Measurements from ENCODE around the gene SKIDA1. TPM values are rescaled to one million over a fixed set of nuclear protein-coding genes. Genes with fewer than 3 reads are reported as not detected.

Gene SKIDA1
- total RNA-seq, 1 experiment from 2014 or later: 4.4 TPM

DNA sequence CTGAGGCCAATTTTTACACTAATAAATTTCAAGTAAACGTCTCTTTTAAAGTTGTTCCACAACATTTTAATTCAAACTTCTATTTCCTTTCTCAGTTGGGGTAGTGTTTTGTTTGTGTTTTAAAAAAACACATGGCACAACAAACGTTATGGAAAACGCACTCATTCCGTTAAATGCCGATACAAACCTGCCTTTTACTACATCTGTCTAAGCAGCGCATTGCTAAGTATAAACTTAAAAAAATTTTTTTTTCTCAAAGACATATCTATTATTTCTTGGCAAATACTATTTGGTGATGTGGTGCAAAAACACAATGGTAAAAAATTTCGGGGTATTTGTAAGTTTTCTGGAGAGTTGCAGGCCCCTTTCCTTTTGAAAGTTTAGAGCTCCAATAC is 1.4 kb downstream of the SKIDA1 start:
- Histone ChIP-seq H3K4me1 (ENCODE audit: insufficient read depth, low read length, poor library complexity, severe bottlenecking) (peaks cover 46% of the 10 kb centered on the region), H3K27ac (ENCODE audit: low read depth, low read length, poor library complexity, severe bottlenecking) (peak overlapping the region; percentile 99), H3K36me3 (ENCODE audit: insufficient read depth, low read length, poor library complexity, severe bottlenecking) (no peaks in the 10 kb centered on the region), H3K9me3 (ENCODE audit: low read depth, low read length, poor library complexity, severe bottlenecking) (no peaks in the 10 kb centered on the region), H3K27me3 (replicated peaks; ENCODE audit: insufficient read depth, low read depth, low read length, poor library complexity) (no peaks in the 10 kb centered on the region), H3K4me3 (ENCODE audit: low read depth, low read length, poor library complexity, severe bottlenecking) (peak overlapping the region; percentile 63)
- TF ChIP-seq EZH2 (IDR thresholded peaks at IDR 0.05; ENCODE audit: borderline replicate concordance, low read depth, low read length, poor library complexity, severe bottlenecking): no peak
- TF ChIP-seq, protein P1, sequence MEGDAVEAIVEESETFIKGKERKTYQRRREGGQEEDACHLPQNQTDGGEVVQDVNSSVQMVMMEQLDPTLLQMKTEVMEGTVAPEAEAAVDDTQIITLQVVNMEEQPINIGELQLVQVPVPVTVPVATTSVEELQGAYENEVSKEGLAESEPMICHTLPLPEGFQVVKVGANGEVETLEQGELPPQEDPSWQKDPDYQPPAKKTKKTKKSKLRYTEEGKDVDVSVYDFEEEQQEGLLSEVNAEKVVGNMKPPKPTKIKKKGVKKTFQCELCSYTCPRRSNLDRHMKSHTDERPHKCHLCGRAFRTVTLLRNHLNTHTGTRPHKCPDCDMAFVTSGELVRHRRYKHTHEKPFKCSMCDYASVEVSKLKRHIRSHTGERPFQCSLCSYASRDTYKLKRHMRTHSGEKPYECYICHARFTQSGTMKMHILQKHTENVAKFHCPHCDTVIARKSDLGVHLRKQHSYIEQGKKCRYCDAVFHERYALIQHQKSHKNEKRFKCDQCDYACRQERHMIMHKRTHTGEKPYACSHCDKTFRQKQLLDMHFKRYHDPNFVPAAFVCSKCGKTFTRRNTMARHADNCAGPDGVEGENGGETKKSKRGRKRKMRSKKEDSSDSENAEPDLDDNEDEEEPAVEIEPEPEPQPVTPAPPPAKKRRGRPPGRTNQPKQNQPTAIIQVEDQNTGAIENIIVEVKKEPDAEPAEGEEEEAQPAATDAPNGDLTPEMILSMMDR (conservative IDR thresholded peaks at IDR 0.05; ENCODE audit: low read depth, low read length): no peak
- POLR2A ChIA-PET (ENCODE audit: low non-redundant PET): no interaction called here
- BruUV-seq (replicated peaks): no TSS peak
- no peak for DNase-seq (ENCODE audit: low spot score)
- intact Hi-C loops (cut with micrococcal nuclease; ENCODE audit: unreplicated experiment): no loop called here
- CTCF ChIA-PET: interaction anchor here (0.6 to 1.3 kb wide), 2 partner anchors 11 to 208 kb away, joined by 3 to 4 read pairs; no protein-coding TSS in a partner anchor

DNA sequence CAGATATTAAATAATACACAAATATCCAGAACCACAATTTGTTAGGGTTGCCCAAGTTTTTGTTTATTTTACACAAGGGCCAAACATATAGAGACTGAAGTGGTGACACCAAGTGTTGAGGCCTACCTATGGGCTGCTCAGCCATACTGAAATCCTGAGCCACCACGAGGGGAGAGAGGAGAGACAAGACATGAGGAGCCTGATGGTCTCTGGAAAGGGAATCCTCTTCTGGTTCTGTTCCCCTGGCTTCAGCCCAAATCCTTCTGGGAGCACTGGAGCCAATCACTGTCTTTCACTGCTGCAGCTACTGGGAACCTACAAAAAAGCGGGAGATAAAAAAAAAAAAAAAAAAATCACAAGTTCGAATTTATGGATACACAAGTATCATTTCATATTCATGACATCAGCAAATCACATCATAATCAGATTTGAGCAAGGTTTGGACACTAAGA is 1.9 kb downstream of the SKIDA1 start:
- intact Hi-C loops (cut with micrococcal nuclease; ENCODE audit: unreplicated experiment): no loop called here
- H3K9me3 ChIP-seq (ENCODE audit: low read depth, low read length, poor library complexity, severe bottlenecking): no peaks in the 10 kb centered on the region
- TF ChIP-seq, protein P1 (conservative IDR thresholded peaks at IDR 0.05; ENCODE audit: low read depth, low read length): no peak
- no peak for TF ChIP-seq EZH2 (IDR thresholded peaks at IDR 0.05; ENCODE audit: borderline replicate concordance, low read depth, low read length, poor library complexity, severe bottlenecking)

GRCh38 chr10:21522631-21523406 is 2.7 kb downstream of the SKIDA1 start:
- Histone ChIP-seq H3K9me3 (ENCODE audit: low read depth, low read length, poor library complexity, severe bottlenecking) (no peaks in the 10 kb centered on the region), H3K36me3 (ENCODE audit: insufficient read depth, low read length, poor library complexity, severe bottlenecking) (no peaks in the 10 kb centered on the region), H3K4me3 (ENCODE audit: low read depth, low read length, poor library complexity, severe bottlenecking) (no peak overlapping the region), H3K4me1 (ENCODE audit: insufficient read depth, low read length, poor library complexity, severe bottlenecking) (peaks cover 52% of the 10 kb centered on the region), H3K27me3 (replicated peaks; ENCODE audit: insufficient read depth, low read depth, low read length, poor library complexity) (no peaks in the 10 kb centered on the region), H3K27ac (ENCODE audit: low read depth, low read length, poor library complexity, severe bottlenecking) (peak overlapping the region; percentile 99)
- BruUV-seq (replicated peaks): no TSS peak
- intact Hi-C loops (cut with micrococcal nuclease; ENCODE audit: unreplicated experiment): no loop called here
- CTCF ChIA-PET: interaction anchor here (1.3 kb wide), 1 partner anchor 210 kb away, joined by 3 read pairs; no protein-coding TSS in a partner anchor
- TF ChIP-seq EZH2 (IDR thresholded peaks at IDR 0.05; ENCODE audit: borderline replicate concordance, low read depth, low read length, poor library complexity, severe bottlenecking): no peak
- TF ChIP-seq, protein P1 (conservative IDR thresholded peaks at IDR 0.05; ENCODE audit: low read depth, low read length): no peak
- peak; percentile 61 for DNase-seq (ENCODE audit: low spot score)
- POLR2A ChIA-PET (ENCODE audit: low non-redundant PET): interaction anchor here (0.6 kb wide), 1 partner anchor 11 kb away, joined by 3 read pairs; no protein-coding TSS in a partner anchor

More for the DNA sequence above, 1.9 kb downstream of the SKIDA1 start:
- Histone ChIP-seq H3K4me1 (ENCODE audit: insufficient read depth, low read length, poor library complexity, severe bottlenecking) (peaks cover 51% of the 10 kb centered on the region), H3K27me3 (replicated peaks; ENCODE audit: insufficient read depth, low read depth, low read length, poor library complexity) (no peaks in the 10 kb centered on the region), H3K4me3 (ENCODE audit: low read depth, low read length, poor library complexity, severe bottlenecking) (peak overlapping the region; percentile 63), H3K36me3 (ENCODE audit: insufficient read depth, low read length, poor library complexity, severe bottlenecking) (no peaks in the 10 kb centered on the region), H3K27ac (ENCODE audit: low read depth, low read length, poor library complexity, severe bottlenecking) (peak overlapping the region; percentile 99)
- CTCF ChIA-PET: interaction anchor here (1.3 kb wide), 1 partner anchor 209 kb away, joined by 3 read pairs; no protein-coding TSS in a partner anchor
- POLR2A ChIA-PET (ENCODE audit: low non-redundant PET): no interaction called here
- DNase-seq (ENCODE audit: low spot score): peak; percentile 86
- no TSS peak for BruUV-seq (replicated peaks)
